Caco-2 (cell line): Measurements from ENCODE around the gene REG4. TPM values are rescaled to one million over a fixed set of nuclear protein-coding genes. Genes with fewer than 3 reads are reported as not detected.

Experiments
- BruUV-seq: library from RNA; stranded (reverse); fragments of 400-500 nt; replicated peaks from 2 replicates; lab custom pipeline; 2021; lab: Mats Ljungman, UMichigan
- CTCF ChIA-PET: fragments of 300-600 bp; sonication (Branson Sonifier 250); formaldehyde crosslinking; loops from one replicate; lab custom pipeline; 2022; ENCODE audit warnings: antibody characterized with exemption; lab: Charles Lee
- POLR2A ChIA-PET: fragments of 300-600 bp; sonication (Branson Sonifier 250); formaldehyde crosslinking; loops from one replicate; lab custom pipeline; 2022; ENCODE audit warnings: antibody characterized with exemption; lab: Charles Lee
- DNase-seq, 2 experiments: peaks; one replicate each; pipeline versions ENCODE4 v3.0.0 to v3.0.0-alpha.2; 2020 to 2022
- H3K27me3 ChIP-seq: replicated peaks from 2 replicates; pipeline ENCODE4 v1.6.0; 2011; ENCODE audit warnings: low read length; ENCODE audit not compliant: control insufficient read depth, insufficient read depth
- H3K36me3 ChIP-seq: 2 replicates; pipeline ENCODE4 v1.5.1; 2011; ENCODE audit warnings: low read length; ENCODE audit not compliant: control insufficient read depth, insufficient read depth
- H3K4me1 ChIP-seq: fragments of 250-450 bp; sonication (Bioruptor Pico); 2 replicates; pipeline ENCODE4 v1.5.1; 2020; ENCODE audit warnings: mild to moderate bottlenecking
- H3K4me3 ChIP-seq: 2 replicates; pipeline ENCODE4 v1.5.1; 2011; ENCODE audit warnings: low read depth, mild to moderate bottlenecking, control low read depth, low read length
- H3K9me3 ChIP-seq: fragments of 250-450 bp; sonication (Bioruptor Pico); 2 replicates; pipeline ENCODE4 v1.5.1; 2020; ENCODE audit warnings: mild to moderate bottlenecking, moderate library complexity
- H3K27ac Mint-ChIP-seq: one replicate; pipeline ENCODE4 v1.8.0; 2022; ENCODE audit warnings: mixed read lengths; ENCODE audit not compliant: unreplicated experiment
- H3K27me3 Mint-ChIP-seq: one replicate; pipeline ENCODE4 v1.8.0; 2022; ENCODE audit warnings: mixed read lengths; ENCODE audit not compliant: insufficient read depth, unreplicated experiment
- H3K36me3 Mint-ChIP-seq: one replicate; pipeline ENCODE4 v1.8.0; 2022; ENCODE audit warnings: mild to moderate bottlenecking, mixed read lengths; ENCODE audit not compliant: insufficient read depth, unreplicated experiment
- H3K4me1 Mint-ChIP-seq: one replicate; pipeline ENCODE4 v1.8.0; 2022; ENCODE audit warnings: low read depth, mixed read lengths; ENCODE audit not compliant: unreplicated experiment
- H3K4me3 Mint-ChIP-seq: one replicate; pipeline ENCODE4 v1.8.0; 2022; ENCODE audit warnings: mild to moderate bottlenecking, moderate library complexity, mixed read lengths; ENCODE audit not compliant: unreplicated experiment
- H3K9me3 Mint-ChIP-seq: one replicate; pipeline ENCODE4 v1.8.0; 2022; ENCODE audit warnings: mixed read lengths; ENCODE audit not compliant: unreplicated experiment
- CTCF ChIP-seq, 2 experiments: fragments of 200-600 bp in 1 of 2; IDR thresholded peaks; 1 replicate in 1 of 2; 2 replicates in 1 of 2; pipeline versions ENCODE4 v1.5.1 to v1.8.0; 2011 to 2022; ENCODE audit warnings: antibody characterized with exemption in 1 of 2, control low read depth in 1 of 2, inconsistent platforms in 1 of 2, low read depth in 1 of 2, low read length in 1 of 2, mild to moderate bottlenecking in 1 of 2, moderate library complexity in 1 of 2; ENCODE audit not compliant: insufficient read depth in 1 of 2, severe bottlenecking in 1 of 2, unreplicated experiment in 1 of 2
- intact Hi-C: fragments of 100-400 bp; cut with micrococcal nuclease; formaldehyde crosslinking; loops from one replicate; pipeline ENCODE4 v1.10.0; 2022; ENCODE audit not compliant: unreplicated experiment
- total RNA-seq: library from RNA; stranded (reverse); gene quantifications from 2 replicates; pipeline ENCODE4 v1.2.3, GENCODE V29; 2022

Gene REG4
- total RNA-seq, 1 experiment from 2014 or later = 8.0 TPM

GRCh38 chr1:119818181-119818580 is 6.9 kb upstream of the REG4 start:
- DNase-seq = no peak
- no peaks in the 10 kb centered on the region for H3K27me3 Mint-ChIP-seq
- no peaks in the 10 kb centered on the region for H3K36me3 ChIP-seq
- H3K36me3 Mint-ChIP-seq = no peaks in the 10 kb centered on the region
- H3K4me3 Mint-ChIP-seq = no peak overlapping the region
- no TSS peak for BruUV-seq
- H3K9me3 Mint-ChIP-seq = no peaks in the 10 kb centered on the region
- POLR2A ChIA-PET = no interaction called here
- peaks cover 31% of the 10 kb centered on the region for H3K4me1 ChIP-seq
- no peak for TF ChIP-seq CTCF (IDR thresholded peaks at IDR 0.05; ENCODE audit: insufficient read depth in 1 of 2, low read depth in 1 of 2, low read length in 1 of 2, severe bottlenecking in 1 of 2, unreplicated experiment in 1 of 2)
- H3K4me1 Mint-ChIP-seq = peaks cover 22% of the 10 kb centered on the region
- CTCF ChIA-PET = no interaction called here
- no peak overlapping the region for H3K27ac Mint-ChIP-seq
- H3K9me3 ChIP-seq = no peaks in the 10 kb centered on the region
- H3K27me3 ChIP-seq = no peaks in the 10 kb centered on the region
- no peak overlapping the region for H3K4me3 ChIP-seq
- intact Hi-C loops = no loop called here

- intact Hi-C loops = loop anchor here (1.0 to 2.0 kb wide), 2 partner anchors 38 to 50 kb away; no protein-coding TSS in a partner anchor
- peak overlapping the region; percentile 40 for H3K4me3 Mint-ChIP-seq
- peaks cover 28% of the 10 kb centered on the region for H3K4me1 Mint-ChIP-seq
- H3K27ac Mint-ChIP-seq = peak overlapping the region; percentile 74
- no peak for TF ChIP-seq CTCF (IDR thresholded peaks at IDR 0.05; ENCODE audit: insufficient read depth in 1 of 2, low read depth in 1 of 2, low read length in 1 of 2, severe bottlenecking in 1 of 2, unreplicated experiment in 1 of 2)
- H3K36me3 Mint-ChIP-seq = no peaks in the 10 kb centered on the region
- no peaks in the 10 kb centered on the region for H3K9me3 Mint-ChIP-seq
- H3K9me3 ChIP-seq = no peaks in the 10 kb centered on the region
- no peak overlapping the region for H3K4me3 ChIP-seq
- H3K36me3 ChIP-seq = no peaks in the 10 kb centered on the region
- no TSS peak for BruUV-seq
- CTCF ChIA-PET = no interaction called here
- POLR2A ChIA-PET = no interaction called here
- peaks cover 31% of the 10 kb centered on the region for H3K4me1 ChIP-seq
- H3K27me3 Mint-ChIP-seq = no peaks in the 10 kb centered on the region
- peak; percentile 53 to 60 for DNase-seq
- H3K27me3 ChIP-seq = no peaks in the 10 kb centered on the region
Observed at GRCh38 chr1:119816407-119816806, 5.1 kb upstream of the REG4 start.

- no peak overlapping the region for H3K4me3 ChIP-seq
- ChIA-PET CTCF (no interaction called here), POLR2A (no interaction called here)
- no TSS peak for BruUV-seq
- no peak for DNase-seq
- peak overlapping the region; percentile 74 for H3K27ac Mint-ChIP-seq
- no peaks in the 10 kb centered on the region for H3K36me3 Mint-ChIP-seq
- H3K27me3 ChIP-seq = no peaks in the 10 kb centered on the region
- H3K36me3 ChIP-seq = no peaks in the 10 kb centered on the region
- intact Hi-C loops = loop anchor here (1.0 to 2.0 kb wide), 2 partner anchors 39 to 50 kb away; no protein-coding TSS in a partner anchor
- no peak for TF ChIP-seq CTCF (IDR thresholded peaks at IDR 0.05; ENCODE audit: insufficient read depth in 1 of 2, low read depth in 1 of 2, low read length in 1 of 2, severe bottlenecking in 1 of 2, unreplicated experiment in 1 of 2)
- H3K9me3 ChIP-seq = no peaks in the 10 kb centered on the region
- peaks cover 30% of the 10 kb centered on the region for H3K4me1 Mint-ChIP-seq
- H3K4me3 Mint-ChIP-seq = peak overlapping the region; percentile 40
- no peaks in the 10 kb centered on the region for H3K9me3 Mint-ChIP-seq
- H3K4me1 ChIP-seq = peaks cover 31% of the 10 kb centered on the region
- H3K27me3 Mint-ChIP-seq = no peaks in the 10 kb centered on the region
Observed at GRCh38 chr1:119815928-119816327, 4.7 kb upstream of the REG4 start.
